Sciatic nerve (tissue), 2 donors: Measurements from ENCODE around the gene PTPN6. TPM values are rescaled to one million over a fixed set of nuclear protein-coding genes. Genes with fewer than 3 reads are reported as not detected.

Experiments
- ATAC-seq: fragments of 200-7000 bp; cut with Tn5 transposase; one replicate; pipeline ENCODE4 v1.9.1; 2020; ENCODE audit warnings: mild to moderate bottlenecking, moderate library complexity
- DNase-seq: peaks from one replicate; pipeline ENCODE4 v3.0.0-alpha.2; 2020; ENCODE audit warnings: low spot score
- intact Hi-C: fragments of 100-400 bp; cut with DNase I; formaldehyde crosslinking; loops from one replicate; pipeline ENCODE4 v1.14.2; 2022
- total RNA-seq: library from RNA; stranded (reverse); fragmentation: NEBNext Ultra II Directional; extraction: Animal tissue kit (Norgen Biotek cat#: 25700); gene quantifications from one replicate; pipeline ENCODE4 v1.2.1, GENCODE V29; 2021
- donor health status: DM: no; HTN: no; CAD: no.
- donor health status: DM: no; HTN: no; CAD: no.

PTPN6 gene
- total RNA-seq, 1 donor from 2014 or later = 35.0 TPM

GRCh38 chr12:6979453-6979852 lies 28.3 kb downstream of the PTPN6 start:
- no peak for ATAC-seq
- intact Hi-C loops = no loop called here

GRCh38 chr12:6980075-6980474 lies 28.9 kb downstream of the PTPN6 start:
- intact Hi-C loops = no loop called here
- DNase-seq (no peak), ATAC-seq (no peak)

More at GRCh38 chr12:6979453-6979852, 28.3 kb downstream of the PTPN6 start:
- DNase-seq = no peak

- no peak for DNase-seq
- intact Hi-C loops = no loop called here
- no peak for ATAC-seq
Measured at GRCh38 chr12:6980740-6981139, 29.6 kb downstream of the PTPN6 start.

GRCh38 chr12:6981152-6982052 lies 30.2 kb downstream of the PTPN6 start:
- DNase-seq (no peak), ATAC-seq (no peak)
- intact Hi-C loops = no loop called here

- DNase-seq (no peak), ATAC-seq (no peak)
- intact Hi-C loops = no loop called here
Measured at GRCh38 chr12:6982532-6982931, 31.4 kb downstream of the PTPN6 start.

GRCh38 chr12:6987956-6988553 lies 36.9 kb downstream of the PTPN6 start:
- intact Hi-C loops = no loop called here

GRCh38 chr12:6996040-6996441 lies 44.9 kb downstream of the PTPN6 start:
- no peak for ATAC-seq
- DNase-seq = no peak
- intact Hi-C loops = no loop called here

More at GRCh38 chr12:6987956-6988553, 36.9 kb downstream of the PTPN6 start:
- no peak for ATAC-seq
- no peak for DNase-seq

- ATAC-seq (no peak), DNase-seq (no peak)
- intact Hi-C loops = no loop called here
Measured at GRCh38 chr12:6998715-6999451, 47.7 kb downstream of the PTPN6 start.

- no peak for DNase-seq
- intact Hi-C loops = no loop called here
- no peak for ATAC-seq
Measured at GRCh38 chr12:7001921-7002591, 50.9 kb downstream of the PTPN6 start.

- ATAC-seq = no peak
- intact Hi-C loops = no loop called here
- no peak for DNase-seq
Measured at GRCh38 chr12:7004287-7004803, 53.2 kb downstream of the PTPN6 start.

GRCh38 chr12:7004840-7005239 lies 53.7 kb downstream of the PTPN6 start:
- intact Hi-C loops = no loop called here
- DNase-seq = no peak
- ATAC-seq = no peak

- DNase-seq (no peak), ATAC-seq (no peak)
- intact Hi-C loops = no loop called here
Measured at GRCh38 chr12:7005311-7005710, 54.2 kb downstream of the PTPN6 start.

GRCh38 chr12:7006639-7007038 lies 55.5 kb downstream of the PTPN6 start:
- DNase-seq (no peak), ATAC-seq (no peak)
- intact Hi-C loops = no loop called here

- intact Hi-C loops = no loop called here
- DNase-seq (no peak), ATAC-seq (no peak)
Measured at GRCh38 chr12:7008864-7009263, 57.7 kb downstream of the PTPN6 start.

- intact Hi-C loops = no loop called here
- no peak for DNase-seq
- no peak for ATAC-seq
Measured at GRCh38 chr12:7009512-7009911, 58.4 kb downstream of the PTPN6 start.
